ENCODE results near the gene DGKA. TPM values are rescaled to one million over a fixed set of nuclear protein-coding genes. Genes with fewer than 3 reads are reported as not detected.
"Not testable (repeated sequence)": the region's sequence is repeated elsewhere in the genome, so short reads cannot be mapped to it uniquely, and the experiment has no call there.

DGKA gene
- polyA plus RNA-seq, 3 donors = 16.9 to 21.4 (median 17.4) TPM

GRCh38 chr12:55983232-55983842 lies 52.4 kb downstream of the DGKA start:
- 69 to 79% (median 69%) methylated on average over 4 of the region's 4 CpGs for WGBS, 3 donors
- no peak overlapping the region for H3K27ac ChIP-seq (ENCODE audit: low read depth, low read length)

- 60 to 68% (median 66%) methylated on average over 2 of the region's 2 CpGs for WGBS, 3 donors
- H3K27ac ChIP-seq (ENCODE audit: low read depth, low read length) = no peak overlapping the region
Measured at GRCh38 chr12:55984861-55985260, 53.9 kb downstream of the DGKA start.

GRCh38 chr12:55985341-55985740 lies 54.4 kb downstream of the DGKA start:
- H3K27ac ChIP-seq (ENCODE audit: low read depth, low read length) = no peak overlapping the region
- WGBS, 3 donors = 72 to 88% (median 74%) methylated on average over 4 of the region's 4 CpGs

GRCh38 chr12:55985976-55986375 lies 55.0 kb downstream of the DGKA start:
- 91 to 94% (median 93%) methylated on average over 7 of the region's 7 CpGs for WGBS, 3 donors

GRCh38 chr12:55991110-55991509 lies 60.1 kb downstream of the DGKA start:
- 84 to 90% (median 85%) methylated on average over 3 of the region's 3 CpGs for WGBS, 3 donors
- no peak overlapping the region for H3K27ac ChIP-seq (ENCODE audit: low read depth, low read length)

More at GRCh38 chr12:55985976-55986375, 55.0 kb downstream of the DGKA start:
- H3K27ac ChIP-seq (ENCODE audit: low read depth, low read length) = not testable (repeated sequence)

GRCh38 chr12:55993230-55993853 lies 62.4 kb downstream of the DGKA start:
- no peak overlapping the region for H3K27ac ChIP-seq (ENCODE audit: low read depth, low read length)
- 64 to 87% (median 78%) methylated on average over 4 of the region's 4 CpGs for WGBS, 3 donors

GRCh38 chr12:55995366-55995765 lies 64.4 kb downstream of the DGKA start:
- no peak overlapping the region for H3K27ac ChIP-seq (ENCODE audit: low read depth, low read length)
- WGBS, 3 donors = 72 to 82% (median 80%) methylated on average over 8 of the region's 8 CpGs

- H3K27ac ChIP-seq (ENCODE audit: low read depth, low read length) = no peak overlapping the region
- 15 to 25% (median 21%) methylated on average over 14 of the region's 14 CpGs for WGBS, 3 donors
Measured at GRCh38 chr12:55996201-55996714, 65.3 kb downstream of the DGKA start.

GRCh38 chr12:55996715-55997534 lies 66.0 kb downstream of the DGKA start, which contains the start of gene SUOX:
TSS of gene SUOX (plus strand) at chr12:55997276. CDS start at chr12:56002222, 4,946 bp downstream.
- H3K27ac ChIP-seq (ENCODE audit: low read depth, low read length) = no peak within 1 kb of the TSS
- 0 to 1% (median 1%) methylated on average over 27 of the region's 27 CpGs for WGBS, 3 donors

GRCh38 chr12:55997535-55997859 lies 66.5 kb downstream of the DGKA start:
- 0 to 1% (median 1%) methylated on average over 5 of the region's 5 CpGs for WGBS, 3 donors
- H3K27ac ChIP-seq (ENCODE audit: low read depth, low read length) = no peak overlapping the region

- not testable (repeated sequence) for H3K27ac ChIP-seq (ENCODE audit: low read depth, low read length)
- 69 to 82% (median 77%) methylated on average over 5 to 6 of the region's 6 CpGs for WGBS, 3 donors
Measured at GRCh38 chr12:55999522-55999921, 68.6 kb downstream of the DGKA start.

- WGBS, 3 donors = 93 to 97% (median 95%) methylated on average over 25 to 33 of the region's 33 CpGs
- H3K27ac ChIP-seq (ENCODE audit: low read depth, low read length) = not testable (repeated sequence)
Measured at GRCh38 chr12:55999999-56000540, 69.1 kb downstream of the DGKA start.

GRCh38 chr12:56001487-56002100 lies 70.6 kb downstream of the DGKA start:
- 55 to 80% (median 74%) methylated on average over 7 of the region's 7 CpGs for WGBS, 3 donors
- H3K27ac ChIP-seq (ENCODE audit: low read depth, low read length) = no peak overlapping the region

- WGBS, 3 donors = 85 to 89% (median 85%) methylated on average over 5 of the region's 5 CpGs
- not testable (repeated sequence) for H3K27ac ChIP-seq (ENCODE audit: low read depth, low read length)
Measured at GRCh38 chr12:56003376-56003775, 72.4 kb downstream of the DGKA start.

Other genes with a start within 250 kb of the DGKA start
- 100 to 1,000 TPM in 2 of 3 donors, 10 to 100 TPM in 1; 71.2 to 591 (median 227) TPM for gene ITGA7, start 223.3 kb upstream of the DGKA start, polyA plus RNA-seq
- gene BLOC1S1, start 215.1 kb upstream of the DGKA start, polyA plus RNA-seq = 100 to 1,000 TPM; 103 to 323 (median 288) TPM
- gene RDH5, start 210.8 kb upstream of the DGKA start, polyA plus RNA-seq = 100 to 1,000 TPM in 1 of 3 donors, 10 to 100 TPM in 1, 1 to 10 TPM in 1; 9.1 to 172 (median 48.9) TPM
- 1,000 to 10,000 TPM in 2 of 3 donors, 100 to 1,000 TPM in 1; 611 to 1,583 (median 1,331) TPM for gene CD63, start 202.2 kb upstream of the DGKA start, polyA plus RNA-seq
- gene GDF11, start 188.0 kb upstream of the DGKA start, polyA plus RNA-seq = 10 to 100 TPM in 1 of 3 donors, 1 to 10 TPM in 2; 1.5 to 10.2 (median 2.2) TPM
- gene SARNP, start 113.4 kb upstream of the DGKA start, polyA plus RNA-seq = 10 to 100 TPM; 40.8 to 85.6 (median 65.7) TPM
- gene ORMDL2, start 113.1 kb upstream of the DGKA start, polyA plus RNA-seq = 10 to 100 TPM; 18.8 to 63.0 (median 27.2) TPM
- gene DNAJC14, start 101.6 kb upstream of the DGKA start, polyA plus RNA-seq = 10 to 100 TPM; 10.6 to 17.5 (median 15.2) TPM
- 100 to 1,000 TPM in 1 of 3 donors, 10 to 100 TPM in 1, 1 to 10 TPM in 1; 4.4 to 100 (median 39.6) TPM for gene MMP19, start 88.2 kb upstream of the DGKA start, polyA plus RNA-seq
- 10 to 100 TPM; 16.8 to 33.6 (median 26.2) TPM for gene PYM1, start 3.3 kb upstream of the DGKA start, polyA plus RNA-seq
- gene PMEL, start 34.9 kb downstream of the DGKA start, polyA plus RNA-seq = 1 to 10 TPM in 2 of 3 donors, under 1 TPM in 1; 0.42 to 2.9 (median 1.7) TPM
- 10 to 100 TPM in 2 of 3 donors, 1 to 10 TPM in 1; 9.2 to 20.8 (median 16.8) TPM for gene CDK2, start 35.7 kb downstream of the DGKA start, polyA plus RNA-seq
- gene RAB5B, start 42.9 kb downstream of the DGKA start, polyA plus RNA-seq = 10 to 100 TPM; 28.5 to 66.8 (median 47.4) TPM
- gene SUOX, start 66.1 kb downstream of the DGKA start, polyA plus RNA-seq = 10 to 100 TPM in 2 of 3 donors, 1 to 10 TPM in 1; 10.0 to 27.8 (median 15.7) TPM
- 1 to 10 TPM; 1.5 to 4.9 (median 4.8) TPM for gene IKZF4, start 89.9 kb downstream of the DGKA start, polyA plus RNA-seq
- gene RPS26, start 110.8 kb downstream of the DGKA start, polyA plus RNA-seq = 1,000 to 10,000 TPM; 1,111 to 1,459 (median 1,152) TPM
- gene ERBB3, start 149.0 kb downstream of the DGKA start, polyA plus RNA-seq = 10 to 100 TPM in 1 of 3 donors, 1 to 10 TPM in 2; 2.0 to 28.8 (median 4.5) TPM
- gene PA2G4, start 173.4 kb downstream of the DGKA start, polyA plus RNA-seq = 100 to 1,000 TPM in 1 of 3 donors, 10 to 100 TPM in 2; 75.9 to 138 (median 83.2) TPM
- 1,000 to 10,000 TPM; 6,348 to 7,135 (median 6,380) TPM for gene RPL41, start 185.5 kb downstream of the DGKA start, polyA plus RNA-seq
- gene ZC3H10, start 187.1 kb downstream of the DGKA start, polyA plus RNA-seq = 1 to 10 TPM; 1.6 to 2.4 (median 1.9) TPM
- gene ESYT1, start 197.1 kb downstream of the DGKA start, polyA plus RNA-seq = 100 to 1,000 TPM in 1 of 3 donors, 10 to 100 TPM in 2; 61.4 to 304 (median 94.5) TPM
- gene MYL6B, start 221.4 kb downstream of the DGKA start, polyA plus RNA-seq = 10 to 100 TPM; 15.5 to 88.5 (median 48.0) TPM
- gene MYL6, start 227.2 kb downstream of the DGKA start, polyA plus RNA-seq = 1,000 to 10,000 TPM; 1,303 to 4,064 (median 3,695) TPM